GM23248 (cell line): ENCODE measurements around the gene ZNF750.

Experiments
- EZH2 ChIP-seq: fragments of 200-600 bp; sonication (generic); IDR thresholded peaks from 2 replicates; pipeline ENCODE4 v1.6.1; 2018; ENCODE audit warnings: antibody characterized with exemption, mild to moderate bottlenecking; ENCODE audit not compliant: insufficient read depth, poor library complexity, severe bottlenecking
- EZH2phosphoT487 ChIP-seq: fragments of 200-600 bp; sonication (generic); IDR thresholded peaks from 2 replicates; pipeline ENCODE4 v1.6.1; 2018; ENCODE audit warnings: antibody characterized with exemption, moderate library complexity, mild to moderate bottlenecking, low read depth; ENCODE audit not compliant: insufficient read depth

DNA sequence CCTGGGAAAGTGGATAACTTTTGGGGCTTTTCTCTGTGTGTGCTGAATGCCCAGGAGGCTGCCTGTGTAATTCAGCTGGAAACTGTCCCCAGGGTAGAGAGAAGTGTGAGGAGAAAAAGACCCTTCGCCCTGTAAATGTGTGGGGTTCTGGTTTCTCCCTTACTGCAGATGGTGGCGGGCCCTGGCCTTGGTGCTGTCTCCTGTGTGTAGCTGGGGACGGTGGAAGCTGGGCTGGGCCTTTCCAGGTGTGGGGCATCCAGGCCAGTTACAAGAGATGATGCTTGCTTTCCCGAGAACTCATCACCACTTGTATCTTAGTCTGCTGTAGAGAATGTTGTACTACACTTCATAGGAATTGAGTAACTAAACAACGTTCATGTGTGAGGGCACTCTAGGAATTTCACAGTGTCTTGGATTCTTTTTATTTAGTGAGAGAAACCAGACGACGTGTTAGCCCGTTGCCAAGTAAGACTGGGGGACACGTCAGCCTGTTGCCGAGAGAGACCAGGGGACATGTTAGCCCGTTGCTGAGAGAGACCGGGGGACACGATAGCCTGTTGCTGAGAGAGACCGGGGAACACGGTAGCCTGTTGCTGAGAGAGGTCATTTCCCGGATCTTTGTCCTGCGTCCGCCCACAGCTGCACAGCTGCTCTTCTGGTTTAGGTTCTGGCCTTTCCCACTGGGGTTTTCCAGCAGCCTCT, 44.9 kb downstream of the ZNF750 start:
- no peak for TF ChIP-seq EZH2phosphoT487
- no peak for TF ChIP-seq EZH2
